HepG2 (cell line): ENCODE data around the gene LMTK2. TPM values are rescaled to one million over a fixed set of nuclear protein-coding genes. Genes with fewer than 3 reads are reported as not detected.

Experiments
- ARID2 ChIP-seq: sonication (generic); formaldehyde crosslinking; IDR thresholded peaks from 2 replicates; pipeline ENCODE4 v1.8.1; 2022; ENCODE audit warnings: mild to moderate bottlenecking, missing genetic modification reagents, borderline replicate concordance
- ARNT ChIP-seq: fragments of 450-650 bp; IDR thresholded peaks from 2 replicates; pipeline ENCODE4 v1.6.1; 2017
- CEBPG ChIP-seq: IDR thresholded peaks from 2 replicates; pipeline ENCODE4 v1.6.1; 2016
- ELF3 ChIP-seq: IDR thresholded peaks from 2 replicates; pipeline ENCODE4 v1.6.1; 2016; ENCODE audit warnings: missing genetic modification reagents, missing compliant biosample characterization
- FOXC1 ChIP-seq: sonication (generic); formaldehyde crosslinking; IDR thresholded peaks from 2 replicates; pipeline ENCODE4 v1.8.0; 2022; ENCODE audit warnings: mild to moderate bottlenecking, missing genetic modification reagents, borderline replicate concordance
- GTF2F1 ChIP-seq: fragments of 150-350 bp; IDR thresholded peaks from 2 replicates; pipeline ENCODE4 v1.6.1; 2014; ENCODE audit warnings: low read length
- GTF3A ChIP-seq: sonication (generic); formaldehyde crosslinking; conservative IDR thresholded peaks from 2 replicates; pipeline ENCODE4 v1.4.0; 2020; ENCODE audit warnings: mild to moderate bottlenecking, missing genetic modification reagents
- GZF1 ChIP-seq: sonication (generic); formaldehyde crosslinking; IDR thresholded peaks from 2 replicates; pipeline ENCODE4 v1.5.1; 2020; ENCODE audit warnings: mild to moderate bottlenecking, missing genetic modification reagents
- JUN ChIP-seq: sonication (generic); formaldehyde crosslinking; IDR thresholded peaks from 2 replicates; pipeline ENCODE4 v1.4.0; 2020; ENCODE audit warnings: mild to moderate bottlenecking, missing genetic modification reagents
- LCORL ChIP-seq, 2 experiments: fragments of 450-650 bp in 1 of 2; sonication (generic) in 1 of 2; formaldehyde crosslinking in 1 of 2; IDR thresholded peaks; 2 replicates each; pipeline versions ENCODE4 v1.5.0 to v1.6.1; 2017 to 2020; ENCODE audit warnings: antibody characterized with exemption in 1 of 2, missing genetic modification reagents in 1 of 2
- MIXL1 ChIP-seq: IDR thresholded peaks from 2 replicates; pipeline ENCODE4 v1.6.1; 2016
- NFE2 ChIP-seq: sonication (generic); formaldehyde crosslinking; IDR thresholded peaks from 2 replicates; pipeline ENCODE4 v1.4.0; 2020; ENCODE audit warnings: missing genetic modification reagents
- ONECUT2 ChIP-seq: sonication (generic); formaldehyde crosslinking; IDR thresholded peaks from 2 replicates; pipeline ENCODE4 v1.4.0; 2020; ENCODE audit warnings: missing genetic modification reagents
- PTBP1 ChIP-seq: fragments of 200-400 bp; formaldehyde crosslinking; IDR thresholded peaks from 2 replicates; pipeline ENCODE4 v1.6.1; 2018; ENCODE audit warnings: low read length, low read depth; ENCODE audit not compliant: poor library complexity, severe bottlenecking
- RAD51 ChIP-seq: fragments of 450-650 bp; IDR thresholded peaks from 2 replicates; pipeline ENCODE4 v1.6.1; 2016; ENCODE audit warnings: borderline replicate concordance
- SOX5 ChIP-seq: IDR thresholded peaks from 2 replicates; pipeline ENCODE4 v1.6.1; 2016; ENCODE audit warnings: borderline replicate concordance
- SOX6 ChIP-seq, 2 experiments: fragments of 450-650 bp in 1 of 2; sonication (generic) in 1 of 2; formaldehyde crosslinking in 1 of 2; IDR thresholded peaks; 2 replicates each; pipeline versions ENCODE4 v1.4.0 to v1.6.1; 2017 to 2020; ENCODE audit warnings: antibody characterized with exemption in 1 of 2, mild to moderate bottlenecking in 1 of 2, missing genetic modification reagents in 1 of 2
- SP1 ChIP-seq, 2 experiments: fragments of 450-650 bp in 1 of 2; sonication (generic) in 1 of 2; formaldehyde crosslinking in 1 of 2; IDR thresholded peaks; 2 replicates each; pipeline versions ENCODE4 v1.4.0 to v1.6.1; 2016 to 2020; ENCODE audit warnings: missing genetic modification reagents in 1 of 2
- TEAD2 ChIP-seq: sonication (generic); formaldehyde crosslinking; IDR thresholded peaks from 2 replicates; pipeline ENCODE4 v1.9.0; 2021; ENCODE audit warnings: missing genetic modification reagents
- ZC3H13 ChIP-seq: sonication (generic); formaldehyde crosslinking; IDR thresholded peaks from 2 replicates; pipeline ENCODE4 v1.8.1; 2023; ENCODE audit warnings: mild to moderate bottlenecking, missing genetic modification reagents, moderate library complexity
- ZFP36L1 ChIP-seq: sonication (generic); formaldehyde crosslinking; IDR thresholded peaks from 2 replicates; pipeline ENCODE4 v1.8.0; 2022; ENCODE audit warnings: mild to moderate bottlenecking, missing genetic modification reagents, moderate library complexity
- ZFX ChIP-seq: sonication (generic); formaldehyde crosslinking; IDR thresholded peaks from 2 replicates; pipeline ENCODE4 v1.4.0; 2020; ENCODE audit warnings: mild to moderate bottlenecking, low read depth, missing genetic modification reagents, moderate library complexity
- ZNF138 ChIP-seq: sonication (generic); formaldehyde crosslinking; IDR thresholded peaks from 2 replicates; pipeline ENCODE4 v1.5.0; 2020; ENCODE audit warnings: mild to moderate bottlenecking, low read depth, missing genetic modification reagents
- ZNF367 ChIP-seq: sonication (generic); formaldehyde crosslinking; IDR thresholded peaks from 2 replicates; pipeline ENCODE4 v1.4.0; 2020; ENCODE audit warnings: missing genetic modification reagents, borderline replicate concordance
- ZNF589 ChIP-seq: sonication (generic); formaldehyde crosslinking; conservative IDR thresholded peaks from 2 replicates; pipeline ENCODE4 v1.8.0; 2022; ENCODE audit warnings: mild to moderate bottlenecking, moderate library complexity, missing genetic modification reagents
- ZSCAN29 ChIP-seq: sonication (generic); formaldehyde crosslinking; conservative IDR thresholded peaks from 2 replicates; pipeline ENCODE4 v1.4.0; 2020; ENCODE audit warnings: mild to moderate bottlenecking, missing genetic modification reagents
- polyA plus RNA-seq, 8 experiments: library from polyadenylated mRNA; depleted of rRNA in 3 of 8; stranded (reverse) in 7 of 8; unstranded in 1 of 8; fragments of >200 nt; fragmentation: Illumina TruSeq in 4 of 8; extraction: Trizol in 4 of 8; gene quantifications; 2 replicates each; pipeline versions ENCODE4 v1.2.1 to v1.2.3, GENCODE V29; 2011 to 2016; ENCODE audit warnings: low read depth in 4 of 8, missing spikeins in 1 of 8, mixed read lengths in 1 of 8; ENCODE audit not compliant: insufficient read depth in 1 of 8
- total RNA-seq, 5 experiments: library from RNA; depleted of rRNA; stranded (reverse); fragments of >200 nt; fragmentation: Illumina TruSeq; extraction: Trizol; gene quantifications; 2 replicates each; pipeline ENCODE4 v1.2.3, GENCODE V29; 2016; ENCODE audit warnings: low read depth in 1 of 5
- TF ChIP-seq, protein P1 (sequence below): sonication (generic); formaldehyde crosslinking; IDR thresholded peaks from 2 replicates; pipeline ENCODE4 v1.9.0; 2021; ENCODE audit warnings: mild to moderate bottlenecking, missing genetic modification reagents

The LMTK2 gene
- total and polyA plus RNA-seq, 2 of the 13 experiments (the other 11 are each of a cell fraction or from before 2014, with no cell fraction given): 9.5 to 11.7 TPM

DNA sequence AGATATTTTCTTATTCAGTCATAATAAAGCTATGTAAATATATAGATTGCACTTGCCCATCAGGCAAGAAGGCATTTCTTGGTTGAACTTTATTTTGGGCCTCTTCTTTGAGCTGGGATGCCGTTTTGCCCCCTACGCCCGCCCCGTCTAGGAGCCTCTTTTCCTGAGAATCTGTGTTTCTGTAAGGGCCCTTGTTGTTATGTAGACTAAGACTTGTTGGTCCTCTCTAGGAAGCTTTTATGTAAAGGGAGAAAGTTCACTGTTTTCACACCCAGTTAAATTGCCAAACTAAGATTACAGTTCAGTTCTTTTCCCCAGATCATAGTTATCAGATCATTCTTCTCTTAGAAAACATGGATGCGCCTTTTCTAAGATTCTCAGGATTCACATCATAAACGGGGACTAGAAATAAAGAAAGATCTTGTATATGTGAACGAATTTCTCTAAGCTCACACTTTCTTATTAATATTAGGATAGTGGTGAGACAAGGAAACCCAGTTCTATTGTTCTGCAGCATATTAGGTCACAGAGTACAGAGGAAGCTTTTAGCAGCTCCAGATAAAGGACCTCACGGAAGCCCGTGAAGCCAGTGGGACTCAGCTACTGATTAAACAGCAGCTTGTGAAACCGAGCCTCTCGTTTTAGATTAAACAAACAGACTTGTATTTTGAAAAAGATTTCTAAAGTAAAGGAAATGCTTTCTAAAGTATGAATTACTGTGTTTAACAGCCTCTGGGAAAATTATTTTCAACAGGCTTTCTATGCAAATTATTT, 3.8 kb downstream of the LMTK2 start (continued):
- TF ChIP-seq GTF3A (CRISPR knock-in tag) (no peak), ZNF138 (CRISPR knock-in tag) (no peak), ZNF589 (CRISPR knock-in tag) (no peak), ZFX (CRISPR knock-in tag) (no peak), ARID2 (CRISPR knock-in tag) (no peak), MIXL1 (CRISPR knock-in tag) (peak; percentile 63; the same call in 1 of the 2 replicates), ZFP36L1 (CRISPR knock-in tag) (no peak), LCORL (IDR thresholded peaks at IDR 0.05) (no peak), LCORL (CRISPR knock-in tag; IDR thresholded peaks at IDR 0.05) (no peak), GTF2F1 (no peak), CEBPG (peak; percentile 63), ELF3 (CRISPR knock-in tag) (peak; percentile 79), ONECUT2 (CRISPR knock-in tag) (no peak), JUN (CRISPR knock-in tag) (no peak), PTBP1 (no peak), ZNF367 (CRISPR knock-in tag) (no peak), TEAD2 (no peak), ARNT (no peak), ZSCAN29 (0 out of 2 replicates have a peak, but pooled peaks have one; percentile 38), GZF1 (CRISPR knock-in tag) (no peak), ZC3H13 (no peak), RAD51 (no peak), SP1 (IDR thresholded peaks at IDR 0.05) (no peak), SP1 (CRISPR knock-in tag; IDR thresholded peaks at IDR 0.05) (no peak), NFE2 (no peak), FOXC1 (CRISPR knock-in tag) (no peak), SOX6 (IDR thresholded peaks at IDR 0.05) (no peak), SOX6 (CRISPR knock-in tag; IDR thresholded peaks at IDR 0.05) (peak; percentile 97), SOX5 (CRISPR knock-in tag) (peak; percentile 97)
- TF ChIP-seq, protein P1, sequence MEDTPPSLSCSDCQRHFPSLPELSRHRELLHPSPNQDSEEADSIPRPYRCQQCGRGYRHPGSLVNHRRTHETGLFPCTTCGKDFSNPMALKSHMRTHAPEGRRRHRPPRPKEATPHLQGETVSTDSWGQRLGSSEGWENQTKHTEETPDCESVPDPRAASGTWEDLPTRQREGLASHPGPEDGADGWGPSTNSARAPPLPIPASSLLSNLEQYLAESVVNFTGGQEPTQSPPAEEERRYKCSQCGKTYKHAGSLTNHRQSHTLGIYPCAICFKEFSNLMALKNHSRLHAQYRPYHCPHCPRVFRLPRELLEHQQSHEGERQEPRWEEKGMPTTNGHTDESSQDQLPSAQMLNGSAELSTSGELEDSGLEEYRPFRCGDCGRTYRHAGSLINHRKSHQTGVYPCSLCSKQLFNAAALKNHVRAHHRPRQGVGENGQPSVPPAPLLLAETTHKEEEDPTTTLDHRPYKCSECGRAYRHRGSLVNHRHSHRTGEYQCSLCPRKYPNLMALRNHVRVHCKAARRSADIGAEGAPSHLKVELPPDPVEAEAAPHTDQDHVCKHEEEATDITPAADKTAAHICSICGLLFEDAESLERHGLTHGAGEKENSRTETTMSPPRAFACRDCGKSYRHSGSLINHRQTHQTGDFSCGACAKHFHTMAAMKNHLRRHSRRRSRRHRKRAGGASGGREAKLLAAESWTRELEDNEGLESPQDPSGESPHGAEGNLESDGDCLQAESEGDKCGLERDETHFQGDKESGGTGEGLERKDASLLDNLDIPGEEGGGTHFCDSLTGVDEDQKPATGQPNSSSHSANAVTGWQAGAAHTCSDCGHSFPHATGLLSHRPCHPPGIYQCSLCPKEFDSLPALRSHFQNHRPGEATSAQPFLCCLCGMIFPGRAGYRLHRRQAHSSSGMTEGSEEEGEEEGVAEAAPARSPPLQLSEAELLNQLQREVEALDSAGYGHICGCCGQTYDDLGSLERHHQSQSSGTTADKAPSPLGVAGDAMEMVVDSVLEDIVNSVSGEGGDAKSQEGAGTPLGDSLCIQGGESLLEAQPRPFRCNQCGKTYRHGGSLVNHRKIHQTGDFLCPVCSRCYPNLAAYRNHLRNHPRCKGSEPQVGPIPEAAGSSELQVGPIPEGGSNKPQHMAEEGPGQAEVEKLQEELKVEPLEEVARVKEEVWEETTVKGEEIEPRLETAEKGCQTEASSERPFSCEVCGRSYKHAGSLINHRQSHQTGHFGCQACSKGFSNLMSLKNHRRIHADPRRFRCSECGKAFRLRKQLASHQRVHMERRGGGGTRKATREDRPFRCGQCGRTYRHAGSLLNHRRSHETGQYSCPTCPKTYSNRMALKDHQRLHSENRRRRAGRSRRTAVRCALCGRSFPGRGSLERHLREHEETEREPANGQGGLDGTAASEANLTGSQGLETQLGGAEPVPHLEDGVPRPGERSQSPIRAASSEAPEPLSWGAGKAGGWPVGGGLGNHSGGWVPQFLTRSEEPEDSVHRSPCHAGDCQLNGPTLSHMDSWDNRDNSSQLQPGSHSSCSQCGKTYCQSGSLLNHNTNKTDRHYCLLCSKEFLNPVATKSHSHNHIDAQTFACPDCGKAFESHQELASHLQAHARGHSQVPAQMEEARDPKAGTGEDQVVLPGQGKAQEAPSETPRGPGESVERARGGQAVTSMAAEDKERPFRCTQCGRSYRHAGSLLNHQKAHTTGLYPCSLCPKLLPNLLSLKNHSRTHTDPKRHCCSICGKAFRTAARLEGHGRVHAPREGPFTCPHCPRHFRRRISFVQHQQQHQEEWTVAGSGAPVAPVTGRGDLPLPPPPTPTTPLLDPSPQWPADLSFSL (CRISPR knock-in tag): no peak
